Measurements from ENCODE around the gene KRT20. TPM values are rescaled to one million over a fixed set of nuclear protein-coding genes. Genes with fewer than 3 reads are reported as not detected.

Gene KRT20
- total RNA-seq, 1 experiment from 2014 or later: 1.5 TPM

- Histone ChIP-seq H3K9me3 (ENCODE audit: control insufficient read depth in 1 of 2, insufficient read depth in 1 of 2, low read depth in 1 of 2, low read length in 2 of 2) (no peaks in the 10 kb centered on the region), H4K20me1 (ENCODE audit: insufficient read depth) (no peaks in the 10 kb centered on the region), H3K9me2 (ENCODE audit: insufficient read depth) (no peaks in the 10 kb centered on the region), H3K4me1 (ENCODE audit: control insufficient read depth in 1 of 2, insufficient read depth in 2 of 2, low read length in 2 of 2) (peaks cover 3 to 34% of the 10 kb centered on the region in 2 experiments; a peak in 3 of 4 replicates), H2AFZ (ENCODE audit: low read depth, low read length, poor library complexity, severe bottlenecking) (no peak overlapping the region), H3K36me3 (ENCODE audit: control insufficient read depth in 1 of 2, insufficient read depth in 2 of 2, low read length in 2 of 2) (peaks cover 0 to 4% of the 10 kb centered on the region in 2 experiments; a peak in 1 of 4 replicates), H3K79me2 (ENCODE audit: insufficient read depth, low read length) (peaks cover 63% of the 10 kb centered on the region), H3K4me2 (ENCODE audit: low read length) (peak overlapping the region; percentile 27; the same call in 1 of the 2 replicates), H3K4me3 (replicated peaks in 1 of 2; ENCODE audit: low read depth in 1 of 2, low read length in 2 of 2) (no peak overlapping the region), H3K9ac (ENCODE audit: low read length) (peak overlapping the region; percentile 19), H3K27me3 (ENCODE audit: insufficient read depth, low read length) (no peaks in the 10 kb centered on the region), H3K27ac (ENCODE audit: low read depth, low read length) (peak overlapping the region; percentile 52; the same call in 1 of the 2 replicates)
- RAD21 ChIA-PET (ENCODE audit: low non-redundant PET in 1 of 2, low total read pairs in 2 of 2, uncharacterized antibody in 2 of 2, unreplicated experiment in 2 of 2): no interaction called here
- TF ChIP-seq EZH2 (IDR thresholded peaks at IDR 0.05) (no peak), EZH2phosphoT487 (IDR thresholded peaks at IDR 0.05; ENCODE audit: borderline replicate concordance) (no peak), CEBPB (IDR thresholded peaks at IDR 0.05; ENCODE audit: low read depth) (no peak), ELF1 (IDR thresholded peaks at IDR 0.05; ENCODE audit: borderline replicate concordance, low read depth) (no peak), SP1 (IDR thresholded peaks at IDR 0.05; ENCODE audit: low read depth) (no peak), CTCF (IDR thresholded peaks at IDR 0.05 in 2 of 3, conservative IDR thresholded peaks at IDR 0.05 in 1 of 3; ENCODE audit: borderline replicate concordance in 1 of 3, insufficient read depth in 1 of 3, low read depth in 2 of 3, low read length in 2 of 3) (no peak), YY1 (IDR thresholded peaks at IDR 0.05; ENCODE audit: extremely low read depth, insufficient replicate concordance, low read depth, low read length) (no peak), FOSL1 (IDR thresholded peaks at IDR 0.05; ENCODE audit: low read depth) (no peak), POLR2AphosphoS5 (IDR thresholded peaks at IDR 0.05; ENCODE audit: low read depth, low read length) (no peak), REST (IDR thresholded peaks at IDR 0.05; ENCODE audit: low read depth) (no peak)
- intact Hi-C loops (cut with micrococcal nuclease): no loop called here
- CTCF ChIA-PET: no interaction called here
- POLR2A ChIA-PET: interaction anchor here (0.8 kb wide), 1 partner anchor 860 kb away, joined by 3 read pairs; the partner anchor contains the start of gene EIF1
- no peak for DNase-seq (ENCODE audit: low read depth, low spot score)
- no TSS peak for BruUV-seq (replicated peaks)
- peak; percentile 26; the same call in 1 of the 2 replicates for ATAC-seq
Measured at GRCh38 chr17:40828454-40829044, 56.5 kb downstream of the KRT20 start.

Data from HCT116 (cell line).